ENCODE results near the gene WDPCP.
"Not testable (repeated sequence)": the region's sequence is repeated elsewhere in the genome, so short reads cannot be mapped to it uniquely, and the experiment has no call there.

WDPCP gene

DNA sequence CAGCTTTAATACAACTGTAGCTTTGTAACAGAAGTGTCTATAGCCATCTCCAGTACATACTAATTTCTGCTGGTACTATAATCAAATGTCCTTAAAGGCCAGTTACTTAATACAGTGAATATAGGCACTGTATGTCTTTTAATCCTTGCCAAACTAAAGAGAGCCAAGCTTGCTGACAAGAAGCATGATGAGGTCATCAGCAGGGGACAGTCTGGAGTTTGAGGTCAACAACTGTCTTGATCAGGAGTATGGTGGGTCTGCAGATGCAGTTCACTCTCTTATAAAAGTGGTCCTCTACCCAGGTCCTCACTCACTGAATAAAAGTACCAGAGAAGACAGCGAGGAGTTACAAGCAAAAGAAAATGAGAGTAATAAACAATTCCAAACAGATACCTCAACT lies 219.1 kb downstream of the WDPCP start:
- H3K9ac ChIP-seq (ENCODE audit: low read depth, low read length) = no peak overlapping the region
- no peaks in the 10 kb centered on the region for H3K4me1 ChIP-seq (ENCODE audit: insufficient read depth, low read length)
- no peaks in the 10 kb centered on the region for H3K9me3 ChIP-seq (ENCODE audit: control insufficient read depth, insufficient read depth, low read length)
- no peaks in the 10 kb centered on the region for H3K36me3 ChIP-seq (ENCODE audit: insufficient read depth, low read length)

DNA sequence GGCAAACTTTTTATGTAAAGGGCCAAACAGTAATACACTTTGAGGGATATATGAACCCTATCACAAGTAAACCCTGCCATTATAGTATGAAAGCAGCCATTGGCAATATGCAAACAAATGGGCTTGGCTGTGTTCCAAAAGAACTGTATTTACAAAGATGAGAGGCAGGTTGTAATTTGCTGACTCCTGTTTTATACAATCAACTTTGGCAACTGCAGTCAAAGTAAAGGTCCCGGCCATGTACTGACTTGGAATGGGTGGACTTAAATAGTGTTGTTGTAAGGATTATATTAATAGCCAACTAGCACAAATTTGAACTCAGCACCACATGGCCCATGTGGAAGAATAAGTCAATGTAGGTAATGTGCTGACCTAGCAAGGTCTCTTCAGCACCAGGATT lies 223.4 kb downstream of the WDPCP start:
- Histone ChIP-seq H3K36me3 (ENCODE audit: insufficient read depth, low read length) (no peaks in the 10 kb centered on the region), H3K4me1 (ENCODE audit: insufficient read depth, low read length) (0 out of 2 replicates have a peak, but pooled peaks cover 5% of the 10 kb centered on the region), H3K9ac (ENCODE audit: low read depth, low read length) (no peak overlapping the region), H3K9me3 (ENCODE audit: control insufficient read depth, insufficient read depth, low read length) (no peaks in the 10 kb centered on the region)

DNA sequence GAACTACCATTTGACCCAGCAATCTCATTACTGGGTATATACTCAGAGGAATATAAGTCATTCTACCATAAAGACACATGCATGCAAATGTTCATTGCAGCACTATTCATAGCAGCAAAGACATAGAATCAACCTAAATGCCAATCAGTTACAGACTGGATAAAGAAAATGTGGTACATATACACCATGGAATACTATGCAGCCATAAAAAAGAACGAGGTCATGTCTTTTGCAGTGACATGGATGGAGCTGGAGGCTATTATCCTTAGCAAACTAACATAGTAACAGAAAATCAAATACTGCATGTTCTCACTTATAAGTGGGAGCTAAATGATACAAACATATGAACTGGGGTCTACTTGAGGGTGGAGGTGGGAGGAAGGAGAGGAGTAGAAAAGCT lies 230.6 kb downstream of the WDPCP start:
- not testable (repeated sequence) for H3K9ac ChIP-seq (ENCODE audit: low read depth, low read length); H3K4me1 ChIP-seq (ENCODE audit: insufficient read depth, low read length); H3K9me3 ChIP-seq (ENCODE audit: control insufficient read depth, insufficient read depth, low read length); H3K36me3 ChIP-seq (ENCODE audit: insufficient read depth, low read length)

GRCh38 chr2:63347361-63347760 lies 240.9 kb downstream of the WDPCP start:
- Histone ChIP-seq H3K36me3 (ENCODE audit: insufficient read depth, low read length) (no peaks in the 10 kb centered on the region), H3K9me3 (ENCODE audit: control insufficient read depth, insufficient read depth, low read length) (peaks cover 3% of the 10 kb centered on the region), H3K9ac (ENCODE audit: low read depth, low read length) (no peak overlapping the region), H3K4me1 (ENCODE audit: insufficient read depth, low read length) (no peaks in the 10 kb centered on the region)

DNA sequence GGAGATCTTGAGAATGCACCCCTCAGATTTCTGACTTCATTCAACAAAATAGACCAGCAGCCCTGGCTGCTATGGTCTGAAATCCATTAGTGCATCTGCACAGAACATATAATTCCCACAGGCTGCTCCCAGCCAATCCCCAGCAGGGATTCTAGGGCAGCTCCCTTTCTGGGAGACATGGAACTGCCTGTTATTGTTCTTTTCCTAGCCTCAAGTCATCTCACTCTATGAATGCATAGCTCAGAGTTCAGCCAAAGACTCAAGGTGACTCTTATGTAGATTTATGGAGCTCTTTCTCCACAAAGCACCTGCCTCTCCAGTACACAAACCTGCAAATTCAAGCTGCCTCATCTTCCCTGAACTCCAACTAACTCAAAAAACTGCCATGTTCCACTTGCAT lies 241.9 kb downstream of the WDPCP start:
- no peaks in the 10 kb centered on the region for H3K36me3 ChIP-seq (ENCODE audit: insufficient read depth, low read length)
- no peaks in the 10 kb centered on the region for H3K4me1 ChIP-seq (ENCODE audit: insufficient read depth, low read length)
- H3K9me3 ChIP-seq (ENCODE audit: control insufficient read depth, insufficient read depth, low read length) = peaks cover 3% of the 10 kb centered on the region
- H3K9ac ChIP-seq (ENCODE audit: low read depth, low read length) = no peak overlapping the region

GRCh38 chr2:63345285-63345633 lies 243.0 kb downstream of the WDPCP start:
- Histone ChIP-seq H3K9ac (ENCODE audit: low read depth, low read length) (no peak overlapping the region), H3K4me1 (ENCODE audit: insufficient read depth, low read length) (no peaks in the 10 kb centered on the region), H3K36me3 (ENCODE audit: insufficient read depth, low read length) (no peaks in the 10 kb centered on the region), H3K9me3 (ENCODE audit: control insufficient read depth, insufficient read depth, low read length) (peaks cover 3% of the 10 kb centered on the region)

- H3K9ac ChIP-seq (ENCODE audit: low read depth, low read length) = no peak overlapping the region
- peaks cover 3% of the 10 kb centered on the region for H3K9me3 ChIP-seq (ENCODE audit: control insufficient read depth, insufficient read depth, low read length)
- no peaks in the 10 kb centered on the region for H3K36me3 ChIP-seq (ENCODE audit: insufficient read depth, low read length)
- H3K4me1 ChIP-seq (ENCODE audit: insufficient read depth, low read length) = no peaks in the 10 kb centered on the region
These were observed 243.5 kb downstream of the WDPCP start for GRCh38 chr2:63344575-63345284.

DNA sequence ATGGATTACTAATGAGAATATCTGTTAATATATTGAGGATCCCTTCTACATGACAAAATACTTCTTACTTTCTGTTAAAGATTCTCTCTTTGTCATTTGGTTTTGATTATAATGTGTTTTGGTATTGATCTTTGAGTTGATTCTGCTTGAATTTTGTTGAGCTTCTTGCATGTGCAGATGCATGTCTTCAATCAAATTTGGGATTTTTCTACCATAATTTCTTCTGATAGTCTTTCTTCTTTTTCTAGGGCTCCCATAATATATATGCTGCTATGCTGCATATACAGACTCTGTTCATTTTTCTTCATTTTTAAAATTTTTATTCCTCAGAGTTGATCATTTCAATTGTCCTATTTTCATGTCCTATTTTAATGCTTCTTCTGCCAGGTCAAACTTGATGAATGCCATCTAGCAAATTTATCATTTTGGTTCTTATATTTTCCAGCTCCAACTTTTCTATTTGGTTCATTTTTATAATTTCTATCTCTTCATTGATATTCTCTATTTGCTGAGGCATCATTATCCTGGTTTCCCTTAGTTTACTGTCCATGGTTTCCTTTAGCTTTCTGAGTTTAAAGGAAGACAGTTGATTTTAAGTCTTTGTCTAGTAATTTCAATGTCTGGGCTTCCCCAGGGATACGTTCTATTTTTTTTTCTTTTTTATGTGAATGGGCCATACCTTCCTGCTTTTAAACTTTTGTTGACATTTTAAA lies 244.7 kb downstream of the WDPCP start:
- Histone ChIP-seq H3K9me3 (ENCODE audit: control insufficient read depth, insufficient read depth, low read length) (peaks cover 3% of the 10 kb centered on the region), H3K9ac (ENCODE audit: low read depth, low read length) (no peak overlapping the region), H3K4me1 (ENCODE audit: insufficient read depth, low read length) (no peaks in the 10 kb centered on the region), H3K36me3 (ENCODE audit: insufficient read depth, low read length) (no peaks in the 10 kb centered on the region)

GRCh38 chr2:63340443-63340842 lies 247.8 kb downstream of the WDPCP start:
- peaks cover 3% of the 10 kb centered on the region for H3K9me3 ChIP-seq (ENCODE audit: control insufficient read depth, insufficient read depth, low read length)
- H3K9ac ChIP-seq (ENCODE audit: low read depth, low read length) = no peak overlapping the region
- H3K36me3 ChIP-seq (ENCODE audit: insufficient read depth, low read length) = no peaks in the 10 kb centered on the region
- H3K4me1 ChIP-seq (ENCODE audit: insufficient read depth, low read length) = peaks cover 3% of the 10 kb centered on the region

DNA sequence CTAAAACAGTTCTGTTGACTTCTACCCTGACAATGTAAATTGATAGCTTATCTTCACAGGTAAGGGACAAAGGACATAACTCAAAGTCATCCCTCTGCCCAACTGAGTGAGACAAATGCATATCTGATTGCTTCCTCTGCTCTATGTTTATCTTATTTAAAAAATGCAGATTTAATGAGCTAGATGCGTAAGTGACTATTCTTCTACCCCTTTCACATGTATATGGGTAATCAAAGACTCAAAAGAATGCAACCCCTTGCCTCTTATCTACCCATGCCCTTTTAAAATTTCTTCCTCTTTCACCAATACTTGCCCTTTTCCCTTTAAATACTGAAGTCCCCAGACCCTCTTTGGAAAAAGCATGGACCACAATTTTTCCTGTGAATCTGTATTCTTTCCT lies 253.4 kb downstream of the WDPCP start:
- Histone ChIP-seq H3K9me3 (ENCODE audit: control insufficient read depth, insufficient read depth, low read length) (no peaks in the 10 kb centered on the region), H3K9ac (ENCODE audit: low read depth, low read length) (no peak overlapping the region)

DNA sequence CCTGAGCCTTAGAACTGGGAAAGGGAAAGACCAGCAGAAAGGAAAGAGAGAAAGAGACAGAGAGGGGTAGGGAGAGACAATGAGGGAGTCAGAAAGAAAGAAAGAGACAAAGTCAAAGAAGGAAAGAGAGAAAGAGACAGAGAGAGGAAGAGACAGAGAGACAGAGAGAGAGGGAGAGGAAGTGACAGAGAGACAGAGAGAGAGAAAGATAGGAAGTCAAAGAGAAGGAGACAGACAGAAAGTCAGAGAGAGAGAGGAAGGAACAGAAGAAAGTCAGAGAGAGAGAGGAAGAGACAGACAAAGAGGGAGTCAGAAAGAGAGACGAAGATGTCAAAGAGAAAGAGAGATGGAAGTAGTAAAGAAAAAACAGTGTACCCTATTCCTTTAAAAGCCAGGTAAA lies 261.8 kb downstream of the WDPCP start:
- H3K36me3 ChIP-seq (ENCODE audit: insufficient read depth, low read length) = no peaks in the 10 kb centered on the region
- peaks cover 3% of the 10 kb centered on the region; the same call in 1 of the 2 replicates for H3K9me3 ChIP-seq (ENCODE audit: control insufficient read depth, insufficient read depth, low read length)
- no peak overlapping the region for H3K9ac ChIP-seq (ENCODE audit: low read depth, low read length)
- no peaks in the 10 kb centered on the region for H3K4me1 ChIP-seq (ENCODE audit: insufficient read depth, low read length)

More for the DNA sequence above, 253.4 kb downstream of the WDPCP start:
- Histone ChIP-seq H3K4me1 (ENCODE audit: insufficient read depth, low read length) (peaks cover 15% of the 10 kb centered on the region), H3K36me3 (ENCODE audit: insufficient read depth, low read length) (no peaks in the 10 kb centered on the region)

- not testable (repeated sequence) for H3K4me1 ChIP-seq (ENCODE audit: insufficient read depth, low read length); H3K9me3 ChIP-seq (ENCODE audit: control insufficient read depth, insufficient read depth, low read length); H3K9ac ChIP-seq (ENCODE audit: low read depth, low read length); H3K36me3 ChIP-seq (ENCODE audit: insufficient read depth, low read length)
These were observed 264.6 kb downstream of the WDPCP start for GRCh38 chr2:63323662-63324061.

- not testable (repeated sequence) for H3K9me3 ChIP-seq (ENCODE audit: control insufficient read depth, insufficient read depth, low read length); H3K4me1 ChIP-seq (ENCODE audit: insufficient read depth, low read length); H3K9ac ChIP-seq (ENCODE audit: low read depth, low read length); H3K36me3 ChIP-seq (ENCODE audit: insufficient read depth, low read length)
These were observed 266.3 kb downstream of the WDPCP start for GRCh38 chr2:63321973-63322372.

DNA sequence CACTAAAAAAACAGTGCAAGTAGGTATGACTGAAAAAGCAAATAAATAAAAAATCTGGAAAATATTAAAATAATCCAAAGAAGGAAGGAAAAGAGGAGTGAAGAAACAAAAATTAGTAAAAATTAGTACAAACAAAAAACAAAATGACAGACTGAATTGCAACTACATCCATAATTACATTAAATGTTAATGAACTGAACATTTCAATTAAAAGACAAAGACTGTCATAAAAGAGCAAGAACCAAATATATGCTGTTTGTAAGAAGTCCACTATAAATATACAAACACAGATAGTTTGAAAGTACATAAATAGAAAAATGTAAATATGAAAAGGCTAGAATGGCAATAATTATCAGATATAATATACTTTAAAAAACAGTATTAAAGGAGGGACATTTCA lies 267.6 kb downstream of the WDPCP start:
- peaks cover 3% of the 10 kb centered on the region; the same call in 1 of the 2 replicates for H3K9me3 ChIP-seq (ENCODE audit: control insufficient read depth, insufficient read depth, low read length)
- no peaks in the 10 kb centered on the region for H3K36me3 ChIP-seq (ENCODE audit: insufficient read depth, low read length)
- H3K9ac ChIP-seq (ENCODE audit: low read depth, low read length) = no peak overlapping the region
- H3K4me1 ChIP-seq (ENCODE audit: insufficient read depth, low read length) = no peaks in the 10 kb centered on the region

- H3K9ac ChIP-seq (ENCODE audit: low read depth, low read length) = no peak overlapping the region
- H3K4me1 ChIP-seq (ENCODE audit: insufficient read depth, low read length) = no peaks in the 10 kb centered on the region
- H3K36me3 ChIP-seq (ENCODE audit: insufficient read depth, low read length) = no peaks in the 10 kb centered on the region
- no peaks in the 10 kb centered on the region for H3K9me3 ChIP-seq (ENCODE audit: control insufficient read depth, insufficient read depth, low read length)
These were observed 277.7 kb downstream of the WDPCP start for GRCh38 chr2:63310614-63311013.

Data from ES-I3 (cell line).